Testis (tissue), 2 donors: Measurements from ENCODE around the gene OR1M1.

Source experiments
- POLR2A ChIP-seq: fragments of 450-650 bp; IDR thresholded peaks from one replicate; pipeline ENCODE4 v1.6.1; 2017; ENCODE audit warnings: antibody characterized with exemption, mild to moderate bottlenecking, moderate library complexity
- TF ChIP-seq, protein P1 (sequence below), 3 experiments: fragments of 450-650 bp in 2 of 3; fragments of 200-600 bp in 1 of 3; sonication (generic) in 1 of 3; IDR thresholded peaks; one replicate each; pipeline ENCODE4 v1.5.1; 2016 to 2019; ENCODE audit warnings: antibody characterized with exemption in 3 of 3, mild to moderate bottlenecking in 2 of 3, moderate library complexity in 1 of 3

DNA sequence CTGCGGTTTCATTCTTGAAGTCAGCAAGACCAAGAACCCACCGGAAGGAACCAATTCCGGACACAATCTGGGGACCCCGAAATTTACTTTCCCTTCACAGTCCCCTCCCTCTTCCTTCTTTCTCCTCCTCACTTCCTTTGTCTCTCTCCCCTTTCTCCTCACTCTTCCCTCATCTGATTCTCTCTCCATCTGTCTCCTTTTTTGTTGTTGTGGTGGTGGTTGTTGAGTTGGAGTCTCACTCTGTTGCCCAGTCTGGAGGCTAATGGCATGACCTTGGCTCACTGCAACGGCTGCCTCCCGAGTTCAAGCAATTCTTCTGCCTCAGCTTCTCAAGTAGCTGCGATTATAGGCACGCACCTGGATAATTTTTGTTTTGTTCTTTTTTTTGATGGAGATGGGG is 32.7 kb upstream of the OR1M1 start:
- TF ChIP-seq, protein P1, sequence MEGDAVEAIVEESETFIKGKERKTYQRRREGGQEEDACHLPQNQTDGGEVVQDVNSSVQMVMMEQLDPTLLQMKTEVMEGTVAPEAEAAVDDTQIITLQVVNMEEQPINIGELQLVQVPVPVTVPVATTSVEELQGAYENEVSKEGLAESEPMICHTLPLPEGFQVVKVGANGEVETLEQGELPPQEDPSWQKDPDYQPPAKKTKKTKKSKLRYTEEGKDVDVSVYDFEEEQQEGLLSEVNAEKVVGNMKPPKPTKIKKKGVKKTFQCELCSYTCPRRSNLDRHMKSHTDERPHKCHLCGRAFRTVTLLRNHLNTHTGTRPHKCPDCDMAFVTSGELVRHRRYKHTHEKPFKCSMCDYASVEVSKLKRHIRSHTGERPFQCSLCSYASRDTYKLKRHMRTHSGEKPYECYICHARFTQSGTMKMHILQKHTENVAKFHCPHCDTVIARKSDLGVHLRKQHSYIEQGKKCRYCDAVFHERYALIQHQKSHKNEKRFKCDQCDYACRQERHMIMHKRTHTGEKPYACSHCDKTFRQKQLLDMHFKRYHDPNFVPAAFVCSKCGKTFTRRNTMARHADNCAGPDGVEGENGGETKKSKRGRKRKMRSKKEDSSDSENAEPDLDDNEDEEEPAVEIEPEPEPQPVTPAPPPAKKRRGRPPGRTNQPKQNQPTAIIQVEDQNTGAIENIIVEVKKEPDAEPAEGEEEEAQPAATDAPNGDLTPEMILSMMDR (IDR thresholded peaks at IDR 0.05): no peak
- no peak for TF ChIP-seq POLR2A
